Ecto neural progenitor cell (in vitro differentiated cells): Measurements from ENCODE around the gene ADAT1.

ENCODE experiments used
- DNase-seq: peaks from one replicate; pipeline ENCODE4 v3.0.0-alpha.2; 2018; ENCODE audit warnings: low spot score

ADAT1 gene

GRCh38 chr16:75622761-75623605, at the start of gene ADAT1:
Gene ADAT1, minus strand, starts transcription at chr16:75623281. Its CDS starts 2,482 bp downstream, at chr16:75620799.
- peak; percentile 98 for DNase-seq

GRCh38 chr16:75667503-75667902, 44.4 kb upstream of the ADAT1 start:
- no peak for DNase-seq

- DNase-seq = no peak
Observed at GRCh38 chr16:75660726-75661302, 37.7 kb upstream of the ADAT1 start.

GRCh38 chr16:75660321-75660720, 37.2 kb upstream of the ADAT1 start:
- no peak for DNase-seq

GRCh38 chr16:75658175-75658574, 35.1 kb upstream of the ADAT1 start:
- DNase-seq = no peak

- no peak for DNase-seq
Observed at GRCh38 chr16:75653922-75654321, 30.8 kb upstream of the ADAT1 start.

- peak; percentile 83 for DNase-seq
Observed at GRCh38 chr16:75648265-75649076, 25.4 kb upstream of the ADAT1 start.

- peak; percentile 93 for DNase-seq
Observed at GRCh38 chr16:75647492-75648264, 24.6 kb upstream of the ADAT1 start, which contains the start of the genes KARS1 and TERF2IP. Gene KARS1, minus strand, starts transcription at chr16:75647665. Its CDS starts 26 bp downstream, at chr16:75647639. Gene TERF2IP, plus strand, starts transcription at chr16:75647773. Its CDS starts 110 bp downstream, at chr16:75647883.

- DNase-seq = no peak
Observed at GRCh38 chr16:75647112-75647491, 24.0 kb upstream of the ADAT1 start.

GRCh38 chr16:75644240-75645012, 21.3 kb upstream of the ADAT1 start:
- DNase-seq = no peak

GRCh38 chr16:75640598-75640997, 17.5 kb upstream of the ADAT1 start:
- no peak for DNase-seq

GRCh38 chr16:75635036-75635435, 12.0 kb upstream of the ADAT1 start:
- no peak for DNase-seq

GRCh38 chr16:75632857-75633256, 9.8 kb upstream of the ADAT1 start:
- DNase-seq = no peak

GRCh38 chr16:75630052-75630451, 7.0 kb upstream of the ADAT1 start:
- DNase-seq = no peak

GRCh38 chr16:75629132-75629531, 6.1 kb upstream of the ADAT1 start:
- no peak for DNase-seq

- DNase-seq = no peak
Observed at GRCh38 chr16:75628351-75628750, 5.3 kb upstream of the ADAT1 start.

- DNase-seq = no peak
Observed at GRCh38 chr16:75627851-75628250, 4.8 kb upstream of the ADAT1 start.

GRCh38 chr16:75626806-75627205, 3.7 kb upstream of the ADAT1 start:
- DNase-seq = no peak

GRCh38 chr16:75624921-75625334, 1.8 kb upstream of the ADAT1 start:
- DNase-seq = no peak

GRCh38 chr16:75621170-75621477, 2.0 kb downstream of the ADAT1 start:
- DNase-seq = no peak
